WTC11 (cell line): ENCODE measurements around the gene DHCR7. TPM values are rescaled to one million over a fixed set of nuclear protein-coding genes. Genes with fewer than 3 reads are reported as not detected.

Source experiments
- ATAC-seq: fragments of 200-7000 bp; cut with Tn5 transposase; 2 replicates; pipeline ENCODE4 v1.10.0; 2021; ENCODE audit warnings: mild to moderate bottlenecking, moderate library complexity
- CTCF ChIA-PET: fragments of 300-600 bp; sonication (Branson Sonifier 250); formaldehyde crosslinking; loops from one replicate; lab custom pipeline; 2021; ENCODE audit warnings: antibody characterized with exemption; lab: Charles Lee
- POLR2A ChIA-PET: fragments of 350-600 bp; sonication (Branson Sonifier 250); formaldehyde crosslinking; loops from one replicate; lab custom pipeline; 2021; ENCODE audit warnings: antibody characterized with exemption; lab: Charles Lee
- DNase-seq: peaks from one replicate; pipeline ENCODE4 v3.0.0; 2021; ENCODE audit warnings: low spot score
- H3K27ac Mint-ChIP-seq: 2 replicates; pipeline ENCODE4 v1.8.0; 2021; ENCODE audit warnings: mixed read lengths
- H3K27me3 Mint-ChIP-seq: 2 replicates; pipeline ENCODE4 v1.8.0; 2021; ENCODE audit warnings: low read depth, mild to moderate bottlenecking, moderate library complexity, mixed read lengths
- H3K36me3 Mint-ChIP-seq: 2 replicates; pipeline ENCODE4 v1.8.0; 2021; ENCODE audit warnings: mixed read lengths
- H3K4me1 Mint-ChIP-seq: 2 replicates; pipeline ENCODE4 v1.8.0; 2022; ENCODE audit warnings: mixed read lengths
- H3K4me3 Mint-ChIP-seq: 2 replicates; pipeline ENCODE4 v1.8.0; 2021; ENCODE audit warnings: mild to moderate bottlenecking, moderate library complexity, mixed read lengths
- H3K9me3 Mint-ChIP-seq: 2 replicates; pipeline ENCODE4 v1.8.0; 2021; ENCODE audit warnings: mixed read lengths
- ATF2 ChIP-seq: sonication (generic); formaldehyde crosslinking; IDR thresholded peaks from 2 replicates; pipeline ENCODE4 v1.8.1; 2022; ENCODE audit warnings: low read depth, missing genetic modification reagents, borderline replicate concordance
- GABPB1 ChIP-seq: sonication (generic); formaldehyde crosslinking; IDR thresholded peaks from 2 replicates; pipeline ENCODE4 v1.8.1; 2023; ENCODE audit warnings: mild to moderate bottlenecking, missing genetic modification reagents
- HMGXB4 ChIP-seq: sonication (generic); formaldehyde crosslinking; IDR thresholded peaks from 2 replicates; pipeline ENCODE4 v1.8.1; 2023; ENCODE audit warnings: mild to moderate bottlenecking, moderate library complexity, missing genetic modification reagents
- KAT7 ChIP-seq: sonication (generic); formaldehyde crosslinking; IDR thresholded peaks from 2 replicates; pipeline ENCODE4 v1.8.1; 2023; ENCODE audit warnings: missing genetic modification reagents, mild to moderate bottlenecking, borderline replicate concordance
- NFYB ChIP-seq: sonication (generic); formaldehyde crosslinking; conservative IDR thresholded peaks from 2 replicates; pipeline ENCODE4 v1.8.0; 2022; ENCODE audit warnings: low read depth, missing genetic modification reagents
- NR2C2 ChIP-seq: sonication (generic); formaldehyde crosslinking; IDR thresholded peaks from 2 replicates; pipeline ENCODE4 v1.8.0; 2022; ENCODE audit warnings: mild to moderate bottlenecking, missing genetic modification reagents
- SMAD3 ChIP-seq: sonication (generic); formaldehyde crosslinking; IDR thresholded peaks from 2 replicates; pipeline ENCODE4 v1.8.0; 2022; ENCODE audit warnings: missing genetic modification reagents, mild to moderate bottlenecking, borderline replicate concordance
- SMAD4 ChIP-seq: sonication (generic); formaldehyde crosslinking; IDR thresholded peaks from 2 replicates; pipeline ENCODE4 v1.8.0; 2022; ENCODE audit warnings: mild to moderate bottlenecking, missing genetic modification reagents
- USF2 ChIP-seq: sonication (generic); formaldehyde crosslinking; IDR thresholded peaks from 2 replicates; pipeline ENCODE4 v1.8.1; 2023; ENCODE audit warnings: mild to moderate bottlenecking, missing genetic modification reagents, moderate library complexity
- ZBTB21 ChIP-seq: sonication (generic); formaldehyde crosslinking; IDR thresholded peaks from 2 replicates; pipeline ENCODE4 v1.8.1; 2023; ENCODE audit warnings: mild to moderate bottlenecking, missing genetic modification reagents, borderline replicate concordance
- ZNF121 ChIP-seq: sonication (generic); formaldehyde crosslinking; IDR thresholded peaks from 2 replicates; pipeline ENCODE4 v1.8.0; 2023; ENCODE audit warnings: missing genetic modification reagents
- ZNF416 ChIP-seq: fragments of 250-450 bp; sonication (Bioruptor Pico); IDR thresholded peaks from 2 replicates; pipeline ENCODE4 v1.9.0; 2021; ENCODE audit warnings: mild to moderate bottlenecking, inconsistent platforms
- ZNF425 ChIP-seq: fragments of 250-450 bp; sonication (Bioruptor Pico); conservative IDR thresholded peaks from 2 replicates; pipeline ENCODE4 v1.9.0; 2021; ENCODE audit warnings: mild to moderate bottlenecking
- total RNA-seq: library from RNA; stranded (reverse); gene quantifications from 3 replicates; pipeline ENCODE4 v1.2.3, GENCODE V29; 2021
- TF ChIP-seq, protein P1 (sequence below): sonication (generic); formaldehyde crosslinking; IDR thresholded peaks from 2 replicates; pipeline ENCODE4 v1.8.0; 2023; ENCODE audit warnings: missing genetic modification reagents, mild to moderate bottlenecking, borderline replicate concordance

Gene DHCR7
- total RNA-seq, 1 experiment from 2014 or later = 104 TPM

DNA sequence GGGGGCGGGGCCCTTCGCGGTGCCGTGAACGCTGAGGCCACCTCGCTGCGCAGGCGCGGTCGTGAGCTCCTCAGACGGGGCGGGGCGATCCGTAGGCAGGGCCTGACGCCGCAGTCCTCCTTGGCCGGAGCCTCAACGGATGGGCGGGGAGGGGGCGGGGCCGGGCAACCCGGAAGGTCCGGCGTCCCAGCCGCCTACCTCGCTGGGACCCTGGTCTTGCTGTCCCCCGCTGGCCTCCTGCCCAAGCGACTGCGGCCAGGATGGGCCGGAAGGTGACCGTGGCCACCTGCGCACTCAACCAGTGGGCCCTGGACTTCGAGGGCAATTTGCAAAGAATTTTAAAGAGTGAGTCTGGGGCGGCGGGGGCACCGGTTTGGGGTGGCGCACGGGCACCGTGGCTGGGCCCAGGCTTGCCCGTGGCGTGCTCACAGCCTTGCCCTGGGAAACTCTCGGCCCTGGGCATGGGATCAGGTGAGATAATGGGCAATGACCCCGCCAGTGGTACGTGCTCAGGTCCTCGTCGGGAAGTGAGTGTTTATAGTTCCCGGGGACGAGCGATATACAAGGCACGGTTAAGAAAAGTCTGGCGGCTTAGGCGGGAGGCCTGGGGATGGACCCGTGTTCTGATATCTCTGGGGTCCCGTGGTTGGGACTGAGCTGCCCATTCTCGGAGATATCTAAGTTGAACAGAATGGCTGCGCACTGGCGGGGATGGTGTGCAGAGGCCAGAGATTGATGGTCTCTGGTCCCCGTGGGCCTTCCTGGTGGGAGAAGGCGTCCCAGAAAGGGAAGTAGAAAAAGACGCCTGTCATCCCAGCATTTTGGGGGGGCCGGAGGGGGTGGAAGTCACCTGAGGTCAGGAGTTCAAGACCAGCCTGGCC, 5.1 kb upstream of the DHCR7 start, which contains the start of gene NADSYN1 (continued):
- TF ChIP-seq ZBTB21 (CRISPR knock-in tag) (no peak), NR2C2 (CRISPR knock-in tag) (no peak), ATF2 (CRISPR knock-in tag) (no peak), SMAD3 (CRISPR knock-in tag) (no peak), SMAD4 (CRISPR knock-in tag) (no peak), KAT7 (CRISPR knock-in tag) (0 out of 2 replicates have a peak, but pooled peaks have one; percentile 37)

- H3K36me3 Mint-ChIP-seq = peaks cover 22% of the 10 kb centered on the region
- no peak for TF ChIP-seq NFYB
- TF ChIP-seq HMGXB4 (CRISPR knock-in tag) = 0 out of 2 replicates have a peak, but pooled peaks have one; percentile 6
- TF ChIP-seq ZNF416 (CRISPR knock-in tag) = no peak
- TF ChIP-seq KAT7 (CRISPR knock-in tag) = no peak
- TF ChIP-seq, all 79 proteins: peak for 1
- peaks cover 36% of the 10 kb centered on the region for H3K4me1 Mint-ChIP-seq
- H3K9me3 Mint-ChIP-seq = no peaks in the 10 kb centered on the region
- H3K27ac Mint-ChIP-seq = peak overlapping the region; percentile 97
- no peaks in the 10 kb centered on the region for H3K27me3 Mint-ChIP-seq
- H3K4me3 Mint-ChIP-seq = peak overlapping the region; percentile 88
- ATAC-seq (peak; percentile 3), DNase-seq (peak; percentile 48)
- ChIA-PET POLR2A (interaction anchor here (0.7 kb wide), 1 partner anchor 26 kb away, joined by 3 read pairs; no protein-coding TSS in a partner anchor), CTCF (interaction anchor here (0.7 to 2.9 kb wide), 18 partner anchors 9 to 1454 kb away, joined by 3 to 16 read pairs (median 4); no protein-coding TSS in a partner anchor)
These were observed 4.2 kb upstream of the DHCR7 start for GRCh38 chr11:71452199-71453036.

DNA sequence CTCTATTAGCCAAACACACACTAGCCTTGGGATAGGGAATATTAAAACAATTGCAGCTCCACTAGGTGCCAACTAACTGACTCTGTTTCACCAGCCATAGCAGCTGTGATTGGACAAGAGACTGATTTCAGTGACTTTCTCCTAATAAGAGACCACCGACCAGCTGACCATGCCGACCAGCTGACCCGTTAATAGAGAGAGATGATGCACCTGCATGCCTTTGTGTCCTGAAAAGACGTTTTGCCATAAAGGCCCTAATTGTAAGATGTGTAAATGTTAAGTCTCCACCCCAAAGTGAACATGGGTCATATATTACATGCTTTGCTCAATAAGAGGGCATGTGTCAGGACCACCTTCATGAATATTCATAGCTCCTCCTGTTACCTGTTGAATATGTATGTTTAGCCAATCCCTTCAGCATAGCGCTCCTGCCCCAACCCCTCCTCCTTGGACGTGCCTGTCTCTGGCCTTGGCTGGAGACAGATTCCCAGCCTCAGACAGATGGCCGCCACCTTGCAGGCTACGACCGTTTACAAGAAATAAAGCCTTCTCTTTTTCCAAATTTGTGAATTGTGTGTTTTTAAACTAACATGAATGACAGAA, 3.5 kb upstream of the DHCR7 start:
- Mint-ChIP-seq H3K9me3 (no peaks in the 10 kb centered on the region), H3K27me3 (no peaks in the 10 kb centered on the region), H3K4me1 (peaks cover 43% of the 10 kb centered on the region), H3K27ac (peak overlapping the region; percentile 97), H3K4me3 (peak overlapping the region; percentile 88), H3K36me3 (peaks cover 24% of the 10 kb centered on the region)
- TF ChIP-seq USF2 = peak; percentile 15; the same call in 1 of the 2 replicates
- TF ChIP-seq ZNF121 = no peak
- ChIA-PET POLR2A (interaction anchor here (0.7 kb wide), 1 partner anchor 27 kb away, joined by 3 read pairs; no protein-coding TSS in a partner anchor), CTCF (interaction anchor here (1.1 to 2.9 kb wide), 4 partner anchors 14 to 365 kb away, joined by 3 to 16 read pairs (median 6); no protein-coding TSS in a partner anchor)
- ATAC-seq (peak; percentile 12), DNase-seq (peak; percentile 62)

GRCh38 chr11:71450939-71451338, 2.7 kb upstream of the DHCR7 start:
- Mint-ChIP-seq H3K36me3 (peaks cover 24% of the 10 kb centered on the region), H3K4me3 (peak overlapping the region; percentile 7; the same call in 1 of the 2 replicates), H3K27ac (peak overlapping the region; percentile 69), H3K9me3 (peaks cover 4% of the 10 kb centered on the region), H3K27me3 (no peaks in the 10 kb centered on the region), H3K4me1 (peaks cover 51% of the 10 kb centered on the region)
- ATAC-seq (no peak), DNase-seq (no peak)
- POLR2A ChIA-PET = no interaction called here
- CTCF ChIA-PET = interaction anchor here (2.9 kb wide), 1 partner anchor 112 kb away, joined by 16 read pairs; no protein-coding TSS in a partner anchor
- TF ChIP-seq ZNF425 (CRISPR knock-in tag) (no peak), GABPB1 (CRISPR knock-in tag) (no peak)
- TF ChIP-seq, protein P1, sequence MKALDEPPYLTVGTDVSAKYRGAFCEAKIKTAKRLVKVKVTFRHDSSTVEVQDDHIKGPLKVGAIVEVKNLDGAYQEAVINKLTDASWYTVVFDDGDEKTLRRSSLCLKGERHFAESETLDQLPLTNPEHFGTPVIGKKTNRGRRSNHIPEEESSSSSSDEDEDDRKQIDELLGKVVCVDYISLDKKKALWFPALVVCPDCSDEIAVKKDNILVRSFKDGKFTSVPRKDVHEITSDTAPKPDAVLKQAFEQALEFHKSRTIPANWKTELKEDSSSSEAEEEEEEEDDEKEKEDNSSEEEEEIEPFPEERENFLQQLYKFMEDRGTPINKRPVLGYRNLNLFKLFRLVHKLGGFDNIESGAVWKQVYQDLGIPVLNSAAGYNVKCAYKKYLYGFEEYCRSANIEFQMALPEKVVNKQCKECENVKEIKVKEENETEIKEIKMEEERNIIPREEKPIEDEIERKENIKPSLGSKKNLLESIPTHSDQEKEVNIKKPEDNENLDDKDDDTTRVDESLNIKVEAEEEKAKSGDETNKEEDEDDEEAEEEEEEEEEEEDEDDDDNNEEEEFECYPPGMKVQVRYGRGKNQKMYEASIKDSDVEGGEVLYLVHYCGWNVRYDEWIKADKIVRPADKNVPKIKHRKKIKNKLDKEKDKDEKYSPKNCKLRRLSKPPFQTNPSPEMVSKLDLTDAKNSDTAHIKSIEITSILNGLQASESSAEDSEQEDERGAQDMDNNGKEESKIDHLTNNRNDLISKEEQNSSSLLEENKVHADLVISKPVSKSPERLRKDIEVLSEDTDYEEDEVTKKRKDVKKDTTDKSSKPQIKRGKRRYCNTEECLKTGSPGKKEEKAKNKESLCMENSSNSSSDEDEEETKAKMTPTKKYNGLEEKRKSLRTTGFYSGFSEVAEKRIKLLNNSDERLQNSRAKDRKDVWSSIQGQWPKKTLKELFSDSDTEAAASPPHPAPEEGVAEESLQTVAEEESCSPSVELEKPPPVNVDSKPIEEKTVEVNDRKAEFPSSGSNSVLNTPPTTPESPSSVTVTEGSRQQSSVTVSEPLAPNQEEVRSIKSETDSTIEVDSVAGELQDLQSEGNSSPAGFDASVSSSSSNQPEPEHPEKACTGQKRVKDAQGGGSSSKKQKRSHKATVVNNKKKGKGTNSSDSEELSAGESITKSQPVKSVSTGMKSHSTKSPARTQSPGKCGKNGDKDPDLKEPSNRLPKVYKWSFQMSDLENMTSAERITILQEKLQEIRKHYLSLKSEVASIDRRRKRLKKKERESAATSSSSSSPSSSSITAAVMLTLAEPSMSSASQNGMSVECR (CRISPR knock-in tag) = no peak
